ENCODE results near the gene COL11A2. TPM values are rescaled to one million over a fixed set of nuclear protein-coding genes. Genes with fewer than 3 reads are reported as not detected.
A peak's percentile ranks its signal among the peaks of the same experiment; 100 is the strongest.

COL11A2 gene
- total RNA-seq, 1 donor from 2014 or later, result 0.65 TPM

DNA sequence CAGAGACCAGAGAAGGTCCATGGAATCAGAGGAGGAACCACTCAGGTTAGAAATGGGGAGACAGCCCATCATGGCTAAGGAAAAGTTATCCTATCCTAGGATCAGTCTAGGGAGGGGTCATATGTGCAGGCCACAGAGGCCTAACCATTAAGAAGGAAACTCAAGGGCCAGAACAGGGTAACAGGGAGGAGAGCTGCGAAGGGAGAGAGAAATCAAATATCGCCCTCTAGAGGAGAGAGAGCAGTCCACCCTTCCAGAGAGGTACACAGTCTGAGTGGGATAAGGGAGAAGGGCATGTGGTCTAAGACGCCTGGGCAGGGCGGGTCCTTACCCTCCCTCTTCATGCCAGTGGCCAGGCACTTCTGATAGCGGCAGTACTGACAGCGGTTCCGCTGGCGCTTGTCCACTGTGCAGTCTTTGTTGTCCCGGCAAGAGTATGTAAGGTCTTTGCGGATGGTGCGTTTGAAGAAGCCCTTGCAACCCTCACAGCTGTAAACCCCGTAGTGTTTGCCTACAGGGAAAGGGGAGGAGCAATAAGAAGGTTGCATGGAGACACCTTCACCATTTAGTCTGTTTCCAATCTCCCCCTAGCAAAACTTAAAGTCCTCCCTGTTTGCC lies 5.3 kb upstream of the COL11A2 start:
- Mint-ChIP-seq H3K4me1 (ENCODE audit: low read depth) (peaks cover 55% of the 10 kb centered on the region), H3K36me3 (ENCODE audit: low read depth) (peaks cover 50% of the 10 kb centered on the region), H3K4me3 (peak overlapping the region; percentile 67), H3K27ac (peak overlapping the region; percentile 38), H3K27me3 (ENCODE audit: insufficient read depth) (peaks cover 11% of the 10 kb centered on the region), H3K9me3 (no peaks in the 10 kb centered on the region)
- intact Hi-C loops (cut with micrococcal nuclease), result loop anchor here (1.0 to 2.0 kb wide), 2 partner anchors 37 to 74 kb away; no protein-coding TSS in a partner anchor
- DNase-seq (ENCODE audit: low spot score), result peak; percentile 26

DNA sequence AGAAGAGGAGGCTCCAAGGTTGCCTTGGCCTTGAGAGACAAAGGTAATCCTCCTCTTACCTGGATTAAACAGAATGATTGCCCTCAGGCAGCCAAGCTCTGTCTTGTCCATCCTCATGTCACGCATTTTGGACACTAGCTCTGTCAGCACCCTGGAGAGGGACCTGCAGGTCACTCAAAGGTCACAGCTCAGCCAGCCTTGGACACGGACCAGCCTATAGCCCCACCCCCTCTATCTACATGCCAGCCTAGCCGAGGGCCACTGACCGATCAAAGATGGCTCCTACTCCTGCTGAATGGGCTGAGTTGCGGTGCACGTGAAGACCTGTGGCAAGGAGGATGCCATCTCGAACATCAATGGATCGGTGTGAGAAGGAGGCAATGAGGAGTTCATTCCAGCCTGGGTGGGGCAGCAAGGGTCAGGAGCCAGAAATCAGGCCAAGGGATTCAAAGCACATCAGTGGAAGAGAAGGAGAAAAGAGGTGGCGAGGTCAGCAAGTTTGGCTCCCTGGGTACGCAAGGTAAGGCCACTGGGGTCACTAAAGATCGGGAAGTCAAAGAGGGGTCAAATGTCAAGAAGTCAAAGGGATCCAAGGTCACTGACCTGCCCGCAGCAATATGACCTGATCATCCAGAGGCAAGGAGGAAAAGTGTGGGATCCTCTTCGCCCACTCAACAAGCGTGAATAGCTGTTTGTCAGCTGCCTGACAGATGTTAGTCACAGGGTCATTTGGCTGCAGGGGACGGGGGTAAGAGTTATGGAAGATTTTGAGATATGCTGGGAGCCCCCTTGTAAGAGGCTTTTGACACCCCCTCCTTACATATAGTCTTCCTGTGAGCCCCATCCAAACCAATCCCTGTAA lies 3.3 kb upstream of the COL11A2 start:
- H3K36me3 Mint-ChIP-seq (ENCODE audit: low read depth), result peaks cover 34% of the 10 kb centered on the region
- peaks cover 35% of the 10 kb centered on the region for H3K4me1 Mint-ChIP-seq (ENCODE audit: low read depth)
- no peak overlapping the region for H3K27ac Mint-ChIP-seq
- no peak for DNase-seq (ENCODE audit: low spot score)
- intact Hi-C loops (cut with micrococcal nuclease), result loop anchor here (2.0 kb wide), 1 partner anchor 35 kb away; no protein-coding TSS in a partner anchor
- no peak overlapping the region for H3K4me3 Mint-ChIP-seq
- H3K27me3 Mint-ChIP-seq (ENCODE audit: insufficient read depth), result peaks cover 24% of the 10 kb centered on the region
- H3K9me3 Mint-ChIP-seq, result no peaks in the 10 kb centered on the region

DNA sequence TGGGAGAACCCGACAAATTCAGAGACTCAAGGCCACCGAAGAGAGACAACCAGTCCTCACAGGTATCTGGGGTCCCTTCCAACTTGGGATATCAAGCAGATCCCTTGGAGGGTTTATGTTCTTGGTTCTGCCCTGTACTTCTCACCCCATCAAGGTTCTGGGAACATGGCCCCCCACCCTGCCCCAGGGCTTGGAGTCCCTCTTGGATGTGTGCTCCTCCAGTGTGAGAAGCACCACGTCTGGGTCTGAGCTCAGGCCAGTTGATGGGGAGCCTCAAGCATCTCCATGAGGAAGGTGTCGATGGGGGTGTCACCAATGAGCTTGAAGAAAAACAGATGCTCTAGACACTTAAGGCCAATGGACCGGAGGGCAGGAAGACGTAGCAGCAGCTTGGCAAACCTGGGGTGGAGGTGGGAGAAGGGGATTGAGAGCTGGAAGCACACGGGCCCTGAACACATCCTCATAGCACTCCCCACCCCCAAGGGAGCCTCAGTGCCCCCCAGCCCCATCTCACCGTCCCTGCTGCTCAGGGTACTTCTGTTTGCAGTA lies 2.2 kb upstream of the COL11A2 start:
- intact Hi-C loops (cut with micrococcal nuclease), result no loop called here

GRCh38 chr6:33193619-33194018 lies 1.4 kb upstream of the COL11A2 start:
- H3K36me3 Mint-ChIP-seq (ENCODE audit: low read depth), result peaks cover 32% of the 10 kb centered on the region
- intact Hi-C loops (cut with micrococcal nuclease), result no loop called here
- H3K4me1 Mint-ChIP-seq (ENCODE audit: low read depth), result peaks cover 23% of the 10 kb centered on the region
- H3K27ac Mint-ChIP-seq, result no peak overlapping the region
- no peaks in the 10 kb centered on the region for H3K9me3 Mint-ChIP-seq
- no peak overlapping the region for H3K4me3 Mint-ChIP-seq
- DNase-seq (ENCODE audit: low spot score), result no peak
- peaks cover 32% of the 10 kb centered on the region for H3K27me3 Mint-ChIP-seq (ENCODE audit: insufficient read depth)

More for the DNA sequence above, 2.2 kb upstream of the COL11A2 start:
- H3K36me3 Mint-ChIP-seq (ENCODE audit: low read depth), result peaks cover 34% of the 10 kb centered on the region
- H3K27ac Mint-ChIP-seq, result no peak overlapping the region
- DNase-seq (ENCODE audit: low spot score), result no peak
- peaks cover 32% of the 10 kb centered on the region for H3K4me1 Mint-ChIP-seq (ENCODE audit: low read depth)
- H3K9me3 Mint-ChIP-seq, result no peaks in the 10 kb centered on the region
- H3K27me3 Mint-ChIP-seq (ENCODE audit: insufficient read depth), result peaks cover 31% of the 10 kb centered on the region
- no peak overlapping the region for H3K4me3 Mint-ChIP-seq

- Mint-ChIP-seq H3K9me3 (no peaks in the 10 kb centered on the region), H3K27me3 (ENCODE audit: insufficient read depth) (peaks cover 37% of the 10 kb centered on the region), H3K4me3 (no peak overlapping the region), H3K27ac (no peak overlapping the region), H3K4me1 (ENCODE audit: low read depth) (peaks cover 19% of the 10 kb centered on the region), H3K36me3 (ENCODE audit: low read depth) (peaks cover 32% of the 10 kb centered on the region)
- intact Hi-C loops (cut with micrococcal nuclease), result no loop called here
- no peak for DNase-seq (ENCODE audit: low spot score)
Measured at GRCh38 chr6:33192671-33193602, 670 bp upstream of the COL11A2 start.

- Mint-ChIP-seq H3K4me3 (no peak overlapping the region), H3K4me1 (ENCODE audit: low read depth) (peaks cover 19% of the 10 kb centered on the region), H3K36me3 (ENCODE audit: low read depth) (peaks cover 25% of the 10 kb centered on the region), H3K9me3 (no peaks in the 10 kb centered on the region), H3K27ac (no peak overlapping the region), H3K27me3 (ENCODE audit: insufficient read depth) (peaks cover 43% of the 10 kb centered on the region)
- no peak for DNase-seq (ENCODE audit: low spot score)
- intact Hi-C loops (cut with micrococcal nuclease), result no loop called here
Measured at GRCh38 chr6:33191383-33192104, 723 bp downstream of the COL11A2 start.

DNA sequence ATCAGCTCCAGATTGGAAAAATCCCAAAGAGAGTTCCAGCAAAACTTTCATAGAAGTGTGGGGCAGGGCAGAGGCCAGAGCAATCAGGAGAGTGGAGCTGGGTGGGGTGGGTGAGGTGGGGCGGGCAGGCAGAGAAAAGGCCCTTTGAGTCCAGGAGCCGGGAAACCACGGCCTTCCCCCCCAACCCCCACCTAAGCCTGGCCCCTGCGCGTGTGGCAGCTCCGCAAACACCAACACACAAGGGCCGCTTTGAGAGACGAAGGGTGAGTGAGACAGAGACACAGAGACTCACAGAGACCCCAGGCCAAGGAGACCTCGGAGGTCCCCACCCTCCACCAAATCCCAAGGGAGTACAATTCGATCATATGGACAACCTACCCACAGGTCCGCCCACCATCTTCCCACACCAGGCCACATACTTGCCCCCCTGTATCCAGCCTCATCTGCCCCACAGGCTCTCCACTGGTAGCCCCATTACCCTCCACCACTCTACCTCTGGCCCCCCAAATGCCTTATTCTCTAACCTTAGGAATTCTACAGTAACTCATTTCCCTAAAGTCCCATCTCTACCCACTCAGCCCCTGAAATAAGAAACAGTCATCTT lies 1.7 kb downstream of the COL11A2 start:
- H3K36me3 Mint-ChIP-seq (ENCODE audit: low read depth), result peaks cover 17% of the 10 kb centered on the region
- no peak for DNase-seq (ENCODE audit: low spot score)
- no peak overlapping the region for H3K4me3 Mint-ChIP-seq
- peaks cover 50% of the 10 kb centered on the region for H3K27me3 Mint-ChIP-seq (ENCODE audit: insufficient read depth)
- H3K4me1 Mint-ChIP-seq (ENCODE audit: low read depth), result peaks cover 19% of the 10 kb centered on the region
- no peak overlapping the region for H3K27ac Mint-ChIP-seq
- no peaks in the 10 kb centered on the region for H3K9me3 Mint-ChIP-seq
- intact Hi-C loops (cut with micrococcal nuclease), result no loop called here

DNA sequence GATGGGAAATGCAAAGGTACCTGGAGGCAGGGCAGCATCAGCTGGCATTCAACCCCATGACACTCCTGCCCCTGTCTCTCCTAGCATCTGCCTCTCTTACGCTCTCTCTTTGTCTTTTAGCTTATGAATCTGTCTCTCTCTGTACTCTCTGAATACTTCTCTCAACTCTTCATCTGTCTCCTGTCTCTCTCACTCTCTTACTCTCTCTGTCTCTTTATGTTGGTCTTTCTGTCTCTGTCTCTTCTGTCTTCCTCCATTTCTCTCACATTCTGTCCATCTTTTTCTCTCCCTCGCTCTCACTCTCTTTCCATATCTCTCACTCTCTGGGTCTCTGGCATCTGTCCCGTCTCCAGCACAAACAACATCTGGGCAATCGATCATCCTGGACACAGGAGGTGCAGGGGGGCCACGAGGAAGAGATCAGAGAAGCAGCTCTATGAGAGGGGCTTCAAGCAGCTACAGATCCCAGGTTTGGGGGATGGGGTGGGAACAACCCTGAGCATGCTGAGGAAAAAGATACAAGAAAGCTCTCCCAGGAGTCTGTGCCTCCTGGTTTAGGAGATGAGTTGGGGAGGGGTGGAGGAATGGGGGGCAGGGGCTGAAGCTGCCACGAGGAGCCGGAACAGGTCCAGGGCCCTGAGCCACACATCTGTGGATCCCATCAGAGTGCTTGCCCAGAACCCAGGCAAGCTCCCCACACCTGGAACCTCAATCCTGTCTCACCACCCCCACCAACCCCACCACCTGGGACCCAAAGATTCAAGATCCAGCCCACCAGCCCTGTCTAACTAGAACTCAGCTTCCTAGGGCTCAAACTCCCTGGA lies 2.4 kb downstream of the COL11A2 start:
- Mint-ChIP-seq H3K27me3 (ENCODE audit: insufficient read depth) (peaks cover 52% of the 10 kb centered on the region), H3K4me1 (ENCODE audit: low read depth) (peaks cover 19% of the 10 kb centered on the region), H3K36me3 (ENCODE audit: low read depth) (peaks cover 10% of the 10 kb centered on the region), H3K27ac (no peak overlapping the region), H3K4me3 (no peak overlapping the region), H3K9me3 (no peaks in the 10 kb centered on the region)
- no peak for DNase-seq (ENCODE audit: low spot score)
- intact Hi-C loops (cut with micrococcal nuclease), result no loop called here

- H3K4me1 Mint-ChIP-seq (ENCODE audit: low read depth), result peaks cover 24% of the 10 kb centered on the region
- intact Hi-C loops (cut with micrococcal nuclease), result no loop called here
- peaks cover 5% of the 10 kb centered on the region for H3K9me3 Mint-ChIP-seq
- no peak overlapping the region for H3K27ac Mint-ChIP-seq
- peaks cover 55% of the 10 kb centered on the region for H3K27me3 Mint-ChIP-seq (ENCODE audit: insufficient read depth)
- H3K4me3 Mint-ChIP-seq, result no peak overlapping the region
- no peak for DNase-seq (ENCODE audit: low spot score)
- peaks cover 10% of the 10 kb centered on the region for H3K36me3 Mint-ChIP-seq (ENCODE audit: low read depth)
Measured at GRCh38 chr6:33189164-33189563, 3.1 kb downstream of the COL11A2 start.

GRCh38 chr6:33187809-33188208 lies 4.5 kb downstream of the COL11A2 start:
- Mint-ChIP-seq H3K4me1 (ENCODE audit: low read depth) (peaks cover 30% of the 10 kb centered on the region), H3K27me3 (ENCODE audit: insufficient read depth) (peaks cover 45% of the 10 kb centered on the region), H3K27ac (no peak overlapping the region), H3K9me3 (peaks cover 18% of the 10 kb centered on the region), H3K36me3 (ENCODE audit: low read depth) (peaks cover 16% of the 10 kb centered on the region), H3K4me3 (no peak overlapping the region)
- DNase-seq (ENCODE audit: low spot score), result no peak
- intact Hi-C loops (cut with micrococcal nuclease), result no loop called here

- intact Hi-C loops (cut with micrococcal nuclease), result no loop called here
- H3K4me3 Mint-ChIP-seq, result no peak overlapping the region
- peaks cover 18% of the 10 kb centered on the region for H3K36me3 Mint-ChIP-seq (ENCODE audit: low read depth)
- H3K27ac Mint-ChIP-seq, result no peak overlapping the region
- peaks cover 37% of the 10 kb centered on the region for H3K27me3 Mint-ChIP-seq (ENCODE audit: insufficient read depth)
- DNase-seq (ENCODE audit: low spot score), result no peak
- peaks cover 22% of the 10 kb centered on the region for H3K9me3 Mint-ChIP-seq
- peaks cover 33% of the 10 kb centered on the region for H3K4me1 Mint-ChIP-seq (ENCODE audit: low read depth)
Measured at GRCh38 chr6:33185654-33186187, 6.5 kb downstream of the COL11A2 start.
